ENCODE results near the gene TGM5. TPM values are rescaled to one million over a fixed set of nuclear protein-coding genes. Genes with fewer than 3 reads are reported as not detected.
"Not testable (repeated sequence)": the region's sequence is repeated elsewhere in the genome, so short reads cannot be mapped to it uniquely, and the experiment has no call there.

TGM5 gene
- polyA plus RNA-seq, 2 of the 4 experiments (the other 2 are of a cell fraction) = not detected

DNA sequence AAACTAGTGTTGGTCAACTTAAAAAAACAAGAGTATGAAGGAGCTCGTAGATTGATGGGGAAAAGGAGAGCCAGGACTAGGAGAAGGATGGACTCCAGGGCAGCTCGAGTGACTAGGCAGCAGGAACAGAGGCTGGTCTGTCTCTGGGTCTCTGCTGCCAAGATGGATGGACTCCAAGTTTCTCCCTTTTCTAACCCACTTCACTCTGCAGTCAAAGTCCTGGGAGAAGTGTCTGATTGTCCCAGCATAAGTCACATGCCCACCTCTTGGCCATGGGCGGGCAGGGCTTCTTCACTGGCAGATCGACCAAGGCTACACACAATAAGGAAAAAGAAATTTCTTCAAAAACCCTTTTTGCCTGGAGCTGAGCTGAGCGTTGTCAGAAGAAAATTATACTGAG lies 36.8 kb downstream of the TGM5 start:
- Histone ChIP-seq H3K4me3 (no peak overlapping the region), H3K4me1 (no peaks in the 10 kb centered on the region), H3K27ac (no peak overlapping the region), H3K4me2 (no peak overlapping the region), H3K9me3 (no peaks in the 10 kb centered on the region)
- DNase-seq (ENCODE audit: low read depth in 1 of 2, low spot score in 1 of 2) (no peak), ATAC-seq (no peak), FAIRE-seq (no peak)
- ChIA-PET CTCF (interaction anchor here (1.1 to 8.4 kb wide), 4 partner anchors 12 to 56 kb away, joined by 3 to 114 read pairs (median 6); no protein-coding TSS in a partner anchor), POLR2A (no interaction called here)
- 62% methylated on average over 5 of the region's 5 CpGs for WGBS (ENCODE audit: missing lambda C conversion rate)
- TF ChIP-seq FOSB (CRISPR knock-in tag; IDR thresholded peaks at IDR 0.05) = no peak

- ATAC-seq (no peak), FAIRE-seq (no peak), DNase-seq (ENCODE audit: low read depth in 1 of 2, low spot score in 1 of 2) (no peak)
- ChIA-PET CTCF (interaction anchor here (1.1 to 8.4 kb wide), 15 partner anchors 9 to 558 kb away, joined by 3 to 114 read pairs (median 7); partner anchors contain the start of gene TGM5), POLR2A (interaction anchor here (0.7 kb wide), 1 partner anchor 22 kb away, joined by 3 read pairs; no protein-coding TSS in a partner anchor)
- TF ChIP-seq HDAC2 (IDR thresholded peaks at IDR 0.05) = no peak
- TF ChIP-seq PBX3 (IDR thresholded peaks at IDR 0.05) = no peak
- no peak for TF ChIP-seq ZSCAN20 (CRISPR knock-in tag; IDR thresholded peaks at IDR 0.05)
- TF ChIP-seq GATA3 (IDR thresholded peaks at IDR 0.05; ENCODE audit: borderline replicate concordance) = no peak
- no peak for TF ChIP-seq NPAS2 (CRISPR knock-in tag; IDR thresholded peaks at IDR 0.05; ENCODE audit: borderline replicate concordance)
- TF ChIP-seq ZFP36 (IDR thresholded peaks at IDR 0.05; ENCODE audit: borderline replicate concordance, partially characterized antibody) = no peak
- TF ChIP-seq KDM1A (IDR thresholded peaks at IDR 0.05; ENCODE audit: low read depth) = no peak
- TF ChIP-seq, protein P1, sequence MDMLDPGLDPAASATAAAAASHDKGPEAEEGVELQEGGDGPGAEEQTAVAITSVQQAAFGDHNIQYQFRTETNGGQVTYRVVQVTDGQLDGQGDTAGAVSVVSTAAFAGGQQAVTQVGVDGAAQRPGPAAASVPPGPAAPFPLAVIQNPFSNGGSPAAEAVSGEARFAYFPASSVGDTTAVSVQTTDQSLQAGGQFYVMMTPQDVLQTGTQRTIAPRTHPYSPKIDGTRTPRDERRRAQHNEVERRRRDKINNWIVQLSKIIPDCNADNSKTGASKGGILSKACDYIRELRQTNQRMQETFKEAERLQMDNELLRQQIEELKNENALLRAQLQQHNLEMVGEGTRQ (IDR thresholded peaks at IDR 0.05) = no peak
- TF ChIP-seq, protein P2, sequence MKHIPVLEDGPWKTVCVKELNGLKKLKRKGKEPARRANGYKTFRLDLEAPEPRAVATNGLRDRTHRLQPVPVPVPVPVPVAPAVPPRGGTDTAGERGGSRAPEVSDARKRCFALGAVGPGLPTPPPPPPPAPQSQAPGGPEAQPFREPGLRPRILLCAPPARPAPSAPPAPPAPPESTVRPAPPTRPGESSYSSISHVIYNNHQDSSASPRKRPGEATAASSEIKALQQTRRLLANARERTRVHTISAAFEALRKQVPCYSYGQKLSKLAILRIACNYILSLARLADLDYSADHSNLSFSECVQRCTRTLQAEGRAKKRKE (CRISPR knock-in tag; IDR thresholded peaks at IDR 0.05; ENCODE audit: low read depth) = no peak
- no peak for TF ChIP-seq HOXB5 (CRISPR knock-in tag; IDR thresholded peaks at IDR 0.05)
- TF ChIP-seq SMC3 (IDR thresholded peaks at IDR 0.05) = no peak
- no peak for TF ChIP-seq MAX (IDR thresholded peaks at IDR 0.05)
- no peak for TF ChIP-seq ELK1 (IDR thresholded peaks at IDR 0.05; ENCODE audit: low read depth, low read length)
- no peak for TF ChIP-seq BCL3 (IDR thresholded peaks at IDR 0.05)
- no peak for TF ChIP-seq HMGXB4 (CRISPR knock-in tag; IDR thresholded peaks at IDR 0.05; ENCODE audit: borderline replicate concordance)
- no peaks in the 10 kb centered on the region for H3K9me3 ChIP-seq
- no peak overlapping the region for H3K4me3 ChIP-seq
- 89% methylated on average over 15 of the region's 57 CpGs for WGBS (ENCODE audit: missing lambda C conversion rate)
- no peak overlapping the region for H3K27ac ChIP-seq
- no peaks in the 10 kb centered on the region for H3K4me1 ChIP-seq
- no peak overlapping the region for H3K4me2 ChIP-seq
These were observed 40.1 kb downstream of the TGM5 start for GRCh38 chr15:43226436-43227305.

DNA sequence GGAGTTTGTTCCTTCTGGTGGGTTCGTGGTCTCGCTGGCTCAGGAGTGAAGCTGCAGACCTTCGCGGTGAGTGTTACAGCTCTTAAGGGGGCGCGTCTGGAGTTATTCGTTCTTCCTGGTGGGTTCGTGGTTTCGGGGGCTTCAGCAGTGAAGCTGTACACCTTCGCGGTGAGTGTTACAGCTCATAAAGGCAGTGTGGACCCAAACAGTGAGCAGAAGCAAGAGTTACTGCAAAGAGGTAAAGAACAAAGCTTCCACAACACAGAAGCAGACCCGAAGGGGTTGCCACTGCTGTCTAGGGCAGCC lies 40.8 kb downstream of the TGM5 start:
- not testable (repeated sequence) for H3K4me3 ChIP-seq; FAIRE-seq; DNase-seq (ENCODE audit: low read depth in 1 of 2, low spot score in 1 of 2); H3K4me1 ChIP-seq; ATAC-seq; H3K4me2 ChIP-seq; H3K9me3 ChIP-seq; H3K27ac ChIP-seq
- CTCF ChIA-PET = interaction anchor here (0.7 to 8.4 kb wide), 31 partner anchors 9 to 557 kb away, joined by 3 to 114 read pairs (median 6); partner anchors contain the start of genes CCNDBP1, TGM5 and TGM7
- WGBS (ENCODE audit: missing lambda C conversion rate) = 78% methylated on average over 12 of the region's 12 CpGs
- POLR2A ChIA-PET = interaction anchor here (1.0 kb wide), 1 partner anchor 60 kb away, joined by 6 read pairs; no protein-coding TSS in a partner anchor

Measured in A549 (cell line).